Activated naive CD8-positive, alpha-beta T cell treated with anti-CD3 and anti-CD28 coated beads, Interleukin-2, amount 10 ng/mL, durations not matched to agents 7 days and 5 days (primary cell): ENCODE measurements around the gene CD300LF. TPM values are rescaled to one million over a fixed set of nuclear protein-coding genes. Genes with fewer than 3 reads are reported as not detected.
A peak's percentile ranks its signal among the peaks of the same experiment; 100 is the strongest.

Experiments
- ATAC-seq: fragments of 150-1000 bp; cut with Tn5 transposase; one replicate; pipeline ENCODE4 v1.10.0; 2021; ENCODE audit warnings: low read depth, moderate library complexity
- POLR2A ChIA-PET: fragments of 350-600 bp; sonication (Branson Sonifier 250); formaldehyde crosslinking; loops from one replicate; lab custom pipeline; 2021; ENCODE audit warnings: antibody characterized with exemption; lab: Charles Lee
- DNase-seq: peaks from one replicate; pipeline ENCODE4 v3.0.0; 2021
- H3K27ac Mint-ChIP-seq: one replicate; pipeline ENCODE4 v1.8.0; 2022; ENCODE audit warnings: mild to moderate bottlenecking, mixed read lengths
- H3K27me3 Mint-ChIP-seq: one replicate; pipeline ENCODE4 v1.8.0; 2022; ENCODE audit warnings: mild to moderate bottlenecking, moderate library complexity, mixed read lengths
- H3K36me3 Mint-ChIP-seq: one replicate; pipeline ENCODE4 v1.8.0; 2021; ENCODE audit warnings: mild to moderate bottlenecking, mixed read lengths
- H3K4me1 Mint-ChIP-seq: one replicate; pipeline ENCODE4 v1.8.0; 2021; ENCODE audit warnings: mixed read lengths
- H3K4me3 Mint-ChIP-seq: one replicate; pipeline ENCODE4 v1.8.0; 2022; ENCODE audit warnings: mild to moderate bottlenecking, moderate library complexity, mixed read lengths
- H3K9me3 Mint-ChIP-seq: one replicate; pipeline ENCODE4 v1.8.0; 2021; ENCODE audit warnings: mixed read lengths
- total RNA-seq, 2 experiments: library from RNA; stranded (reverse); gene quantifications; one replicate each; pipeline ENCODE4 v1.2.3, GENCODE V29; 2021

CD300LF gene
- total RNA-seq, 2 experiments from 2014 or later, result 0.25 TPM; not detected in 1

GRCh38 chr17:74744349-74744713 lies 31.6 kb upstream of the CD300LF start:
- peak overlapping the region; percentile 94 for H3K27ac Mint-ChIP-seq

GRCh38 chr17:74743755-74744154 lies 31.0 kb upstream of the CD300LF start:
- no peaks in the 10 kb centered on the region for H3K27me3 Mint-ChIP-seq
- peak overlapping the region; percentile 94 for H3K27ac Mint-ChIP-seq
- DNase-seq, result no peak
- no peak for ATAC-seq
- peaks cover 69% of the 10 kb centered on the region for H3K4me1 Mint-ChIP-seq
- no peaks in the 10 kb centered on the region for H3K9me3 Mint-ChIP-seq
- H3K36me3 Mint-ChIP-seq, result peaks cover 9% of the 10 kb centered on the region
- POLR2A ChIA-PET, result interaction anchor here (0.8 kb wide), 1 partner anchor 12 kb away, joined by 3 read pairs; no protein-coding TSS in a partner anchor
- peak overlapping the region; percentile 23 for H3K4me3 Mint-ChIP-seq

More at GRCh38 chr17:74744349-74744713, 31.6 kb upstream of the CD300LF start:
- ATAC-seq (no peak), DNase-seq (no peak)
- Mint-ChIP-seq H3K36me3 (peaks cover 9% of the 10 kb centered on the region), H3K27me3 (no peaks in the 10 kb centered on the region), H3K4me1 (peaks cover 63% of the 10 kb centered on the region), H3K9me3 (no peaks in the 10 kb centered on the region), H3K4me3 (peak overlapping the region; percentile 52)
- POLR2A ChIA-PET, result interaction anchor here (0.8 to 1.8 kb wide), 4 partner anchors 11 to 47 kb away, joined by 3 to 10 read pairs (median 6); partner anchors contain the start of gene NAT9

GRCh38 chr17:74742978-74743545 lies 30.3 kb upstream of the CD300LF start:
- peak overlapping the region; percentile 77 for H3K4me3 Mint-ChIP-seq
- no peaks in the 10 kb centered on the region for H3K27me3 Mint-ChIP-seq
- peak overlapping the region; percentile 94 for H3K27ac Mint-ChIP-seq
- H3K9me3 Mint-ChIP-seq, result no peaks in the 10 kb centered on the region
- peaks cover 9% of the 10 kb centered on the region for H3K36me3 Mint-ChIP-seq
- ATAC-seq (no peak), DNase-seq (no peak)
- POLR2A ChIA-PET, result interaction anchor here (1.0 to 2.5 kb wide), 10 partner anchors 8 to 130 kb away, joined by 4 to 24 read pairs (median 6); partner anchors contain the start of genes FDXR and NAT9
- H3K4me1 Mint-ChIP-seq, result peaks cover 72% of the 10 kb centered on the region

GRCh38 chr17:74742153-74742515 lies 29.4 kb upstream of the CD300LF start:
- DNase-seq (peak; percentile 73), ATAC-seq (peak; percentile 46)
- H3K9me3 Mint-ChIP-seq, result no peaks in the 10 kb centered on the region
- H3K4me3 Mint-ChIP-seq, result peak overlapping the region; percentile 77
- H3K4me1 Mint-ChIP-seq, result peaks cover 70% of the 10 kb centered on the region
- peaks cover 9% of the 10 kb centered on the region for H3K36me3 Mint-ChIP-seq
- peak overlapping the region; percentile 94 for H3K27ac Mint-ChIP-seq
- no peaks in the 10 kb centered on the region for H3K27me3 Mint-ChIP-seq
- POLR2A ChIA-PET, result interaction anchor here (0.6 to 2.5 kb wide), 12 partner anchors 8 to 131 kb away, joined by 3 to 24 read pairs (median 6); partner anchors contain the start of genes FDXR and NAT9

- peaks cover 9% of the 10 kb centered on the region for H3K36me3 Mint-ChIP-seq
Measured at GRCh38 chr17:74740641-74741387, 28.1 kb upstream of the CD300LF start.

GRCh38 chr17:74740173-74740572 lies 27.4 kb upstream of the CD300LF start:
- ATAC-seq, result no peak
- POLR2A ChIA-PET, result interaction anchor here (4.3 kb wide), 1 partner anchor 10 kb away, joined by 50 read pairs; no protein-coding TSS in a partner anchor
- H3K9me3 Mint-ChIP-seq, result no peaks in the 10 kb centered on the region

More at GRCh38 chr17:74740641-74741387, 28.1 kb upstream of the CD300LF start:
- POLR2A ChIA-PET, result interaction anchor here (0.6 to 2.5 kb wide), 7 partner anchors 10 to 273 kb away, joined by 3 to 24 read pairs (median 4); partner anchors contain the start of gene NAT9
- H3K27ac Mint-ChIP-seq, result peak overlapping the region; percentile 94
- peak overlapping the region; percentile 77 for H3K4me3 Mint-ChIP-seq
- peaks cover 66% of the 10 kb centered on the region for H3K4me1 Mint-ChIP-seq
- DNase-seq (no peak), ATAC-seq (no peak)
- peaks cover 6% of the 10 kb centered on the region for H3K27me3 Mint-ChIP-seq
- H3K9me3 Mint-ChIP-seq, result no peaks in the 10 kb centered on the region

GRCh38 chr17:74739227-74739831 lies 26.6 kb upstream of the CD300LF start:
- no peak for ATAC-seq
- Mint-ChIP-seq H3K4me3 (peak overlapping the region; percentile 87), H3K36me3 (peaks cover 9% of the 10 kb centered on the region), H3K27me3 (peaks cover 13% of the 10 kb centered on the region), H3K9me3 (no peaks in the 10 kb centered on the region), H3K4me1 (peaks cover 66% of the 10 kb centered on the region), H3K27ac (peak overlapping the region; percentile 88)
- peak; percentile 48 for DNase-seq
- POLR2A ChIA-PET, result interaction anchor here (0.7 to 4.3 kb wide), 7 partner anchors 11 to 173 kb away, joined by 4 to 50 read pairs (median 4); partner anchors contain the start of gene NAT9

More at GRCh38 chr17:74740173-74740572, 27.4 kb upstream of the CD300LF start:
- no peak for DNase-seq
- Mint-ChIP-seq H3K4me1 (peaks cover 67% of the 10 kb centered on the region), H3K36me3 (peaks cover 9% of the 10 kb centered on the region), H3K27me3 (peaks cover 7% of the 10 kb centered on the region), H3K27ac (peak overlapping the region; percentile 94), H3K4me3 (peak overlapping the region; percentile 12)

- Mint-ChIP-seq H3K27ac (peak overlapping the region; percentile 88), H3K4me3 (peak overlapping the region; percentile 87), H3K9me3 (peaks cover 1% of the 10 kb centered on the region), H3K36me3 (peaks cover 3% of the 10 kb centered on the region), H3K27me3 (peaks cover 18% of the 10 kb centered on the region), H3K4me1 (peaks cover 56% of the 10 kb centered on the region)
- POLR2A ChIA-PET, result interaction anchor here (0.5 to 4.3 kb wide), 15 partner anchors 9 to 1755 kb away, joined by 3 to 50 read pairs (median 4); partner anchors contain the start of genes FDXR and NAT9
- ATAC-seq (peak; percentile 80), DNase-seq (peak; percentile 83)
Measured at GRCh38 chr17:74738051-74738996, 25.6 kb upstream of the CD300LF start.

GRCh38 chr17:74737299-74738050 lies 24.8 kb upstream of the CD300LF start:
- peak; percentile 63 for DNase-seq
- H3K4me1 Mint-ChIP-seq, result peaks cover 48% of the 10 kb centered on the region
- no peaks in the 10 kb centered on the region for H3K36me3 Mint-ChIP-seq
- POLR2A ChIA-PET, result interaction anchor here (0.6 to 4.3 kb wide), 11 partner anchors 10 to 268 kb away, joined by 3 to 50 read pairs (median 4); partner anchors contain the start of gene NAT9
- peaks cover 1% of the 10 kb centered on the region for H3K9me3 Mint-ChIP-seq
- peak overlapping the region; percentile 87 for H3K4me3 Mint-ChIP-seq
- no peak for ATAC-seq
- peak overlapping the region; percentile 88 for H3K27ac Mint-ChIP-seq
- H3K27me3 Mint-ChIP-seq, result peaks cover 18% of the 10 kb centered on the region

- Mint-ChIP-seq H3K27ac (peak within 1 kb of the TSS; percentile 88), H3K4me1 (peaks cover 41% of the 10 kb centered on the region), H3K27me3 (peaks cover 18% of the 10 kb centered on the region), H3K9me3 (peaks cover 1% of the 10 kb centered on the region), H3K4me3 (peak within 1 kb of the TSS; percentile 87), H3K36me3 (no peaks in the 10 kb centered on the region)
- ATAC-seq (peak; percentile 16), DNase-seq (peak; percentile 78)
- POLR2A ChIA-PET, result interaction anchor here (0.7 to 4.3 kb wide), 9 partner anchors 10 to 170 kb away, joined by 3 to 50 read pairs (median 12); partner anchors contain the start of gene NAT9
Measured at GRCh38 chr17:74736513-74737298, 24.0 kb upstream of the CD300LF start, which contains the start of gene RAB37. TSS of gene RAB37 (plus strand) at chr17:74737256. CDS start at chr17:74737273, 17 bp downstream.

GRCh38 chr17:74734256-74734655 lies 21.5 kb upstream of the CD300LF start:
- POLR2A ChIA-PET, result no interaction called here
- ATAC-seq (no peak), DNase-seq (no peak)
- H3K4me1 Mint-ChIP-seq, result peaks cover 40% of the 10 kb centered on the region
- no peaks in the 10 kb centered on the region for H3K36me3 Mint-ChIP-seq
- peaks cover 20% of the 10 kb centered on the region for H3K27me3 Mint-ChIP-seq
- H3K27ac Mint-ChIP-seq, result no peak overlapping the region
- no peak overlapping the region for H3K4me3 Mint-ChIP-seq
- peaks cover 1% of the 10 kb centered on the region for H3K9me3 Mint-ChIP-seq
